ENCODE data around the gene CBFA2T3. TPM values are rescaled to one million over a fixed set of nuclear protein-coding genes. Genes with fewer than 3 reads are reported as not detected.

The CBFA2T3 gene
- total and polyA plus RNA-seq, 10 donors = 8.4 to 59.8 (median 26.3) TPM

DNA sequence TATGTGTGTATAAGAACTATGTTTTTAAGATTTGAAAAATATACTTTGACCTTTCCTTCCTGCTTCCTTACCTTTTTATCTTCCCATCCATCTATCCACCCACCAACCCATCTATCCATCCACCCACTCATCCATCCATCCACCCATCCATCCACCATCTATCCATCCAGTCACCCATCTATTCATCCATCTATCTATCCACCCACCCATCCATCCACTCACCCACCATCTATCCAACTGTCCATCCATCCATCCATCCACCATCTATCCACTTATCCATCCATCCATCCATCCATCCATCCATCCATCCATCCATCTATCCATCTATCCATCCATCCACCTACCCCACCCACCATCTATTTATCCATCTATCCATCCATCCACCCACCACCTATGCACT lies 12.4 kb downstream of the CBFA2T3 start:
- Histone ChIP-seq H3K27ac (no peak overlapping the region), H3K4me3 (no peak overlapping the region), H3K27me3 (replicated peaks in 1 of 7) (peaks cover 0 to 11% (median 0%) of the 10 kb centered on the region in 7 donors), H3K4me1 (peaks cover 33 to 49% (median 45%) of the 10 kb centered on the region in 6 donors), H3K36me3 (peaks cover 0 to 28% (median 3%) of the 10 kb centered on the region in 6 donors), H3K9me3 (no peaks in the 10 kb centered on the region)
- intact Hi-C loops (cut with DNase I; ENCODE audit: low total_unique reads) = no loop called here
- TF ChIP-seq POLR2AphosphoS5 (IDR thresholded peaks at IDR 0.05) = no peak
- no peak for TF ChIP-seq POLR2A (IDR thresholded peaks at IDR 0.05)
- TF ChIP-seq, protein P1, sequence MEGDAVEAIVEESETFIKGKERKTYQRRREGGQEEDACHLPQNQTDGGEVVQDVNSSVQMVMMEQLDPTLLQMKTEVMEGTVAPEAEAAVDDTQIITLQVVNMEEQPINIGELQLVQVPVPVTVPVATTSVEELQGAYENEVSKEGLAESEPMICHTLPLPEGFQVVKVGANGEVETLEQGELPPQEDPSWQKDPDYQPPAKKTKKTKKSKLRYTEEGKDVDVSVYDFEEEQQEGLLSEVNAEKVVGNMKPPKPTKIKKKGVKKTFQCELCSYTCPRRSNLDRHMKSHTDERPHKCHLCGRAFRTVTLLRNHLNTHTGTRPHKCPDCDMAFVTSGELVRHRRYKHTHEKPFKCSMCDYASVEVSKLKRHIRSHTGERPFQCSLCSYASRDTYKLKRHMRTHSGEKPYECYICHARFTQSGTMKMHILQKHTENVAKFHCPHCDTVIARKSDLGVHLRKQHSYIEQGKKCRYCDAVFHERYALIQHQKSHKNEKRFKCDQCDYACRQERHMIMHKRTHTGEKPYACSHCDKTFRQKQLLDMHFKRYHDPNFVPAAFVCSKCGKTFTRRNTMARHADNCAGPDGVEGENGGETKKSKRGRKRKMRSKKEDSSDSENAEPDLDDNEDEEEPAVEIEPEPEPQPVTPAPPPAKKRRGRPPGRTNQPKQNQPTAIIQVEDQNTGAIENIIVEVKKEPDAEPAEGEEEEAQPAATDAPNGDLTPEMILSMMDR (IDR thresholded peaks at IDR 0.05 in 8 of 11, conservative IDR thresholded peaks at IDR 0.05 in 3 of 11) = no peak
- no peak for DNase-seq

DNA sequence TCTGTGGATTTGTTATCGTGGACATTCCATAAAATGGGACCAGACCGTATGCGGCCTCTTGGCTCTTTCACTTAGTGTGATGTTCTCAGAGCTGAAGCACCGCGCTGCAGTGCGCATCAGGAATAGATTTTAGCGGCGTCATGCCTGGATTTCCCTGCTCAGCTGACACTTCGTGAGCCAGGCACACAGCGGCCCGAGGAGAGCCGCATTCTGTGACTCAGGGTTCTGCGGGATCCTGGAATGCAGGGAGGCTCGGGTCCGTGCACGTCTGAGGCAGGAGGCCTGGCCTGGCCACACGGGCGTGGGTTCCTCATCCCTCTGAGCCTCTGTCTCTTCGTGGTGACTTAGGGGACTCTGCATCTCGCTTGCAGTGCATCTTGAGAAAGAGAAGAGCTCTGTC lies 13.4 kb downstream of the CBFA2T3 start:
- no peak for TF ChIP-seq POLR2AphosphoS5 (IDR thresholded peaks at IDR 0.05)
- TF ChIP-seq POLR2A (IDR thresholded peaks at IDR 0.05) = no peak
- TF ChIP-seq, protein P1 (IDR thresholded peaks at IDR 0.05 in 8 of 11, conservative IDR thresholded peaks at IDR 0.05 in 3 of 11) = no peak
- Histone ChIP-seq H3K9me3 (no peaks in the 10 kb centered on the region), H3K27me3 (replicated peaks in 1 of 7) (peaks cover 0 to 11% (median 0%) of the 10 kb centered on the region in 7 donors), H3K4me1 (peaks cover 28 to 49% (median 43%) of the 10 kb centered on the region in 6 donors), H3K4me3 (no peak overlapping the region), H3K36me3 (peaks cover 0 to 28% (median 3%) of the 10 kb centered on the region in 6 donors), H3K27ac (no peak overlapping the region)
- intact Hi-C loops (cut with DNase I; ENCODE audit: low total_unique reads) = no loop called here
- DNase-seq = peak; percentile 65
- WGBS, 5 donors = 85 to 94% (median 89%) methylated on average over 8 to 20 of the region's 20 CpGs

GRCh38 chr16:88962478-88963152 lies 14.4 kb downstream of the CBFA2T3 start:
- TF ChIP-seq POLR2AphosphoS5 (IDR thresholded peaks at IDR 0.05) = no peak
- intact Hi-C loops (cut with DNase I; ENCODE audit: low total_unique reads) = no loop called here
- DNase-seq = peak; percentile 71
- peaks cover 0 to 4% (median 0%) of the 10 kb centered on the region in 7 donors for H3K27me3 ChIP-seq (replicated peaks in 1 of 7)
- H3K4me1 ChIP-seq = peaks cover 28 to 49% (median 43%) of the 10 kb centered on the region in 6 donors
- peaks cover 0 to 28% (median 3%) of the 10 kb centered on the region in 6 donors for H3K36me3 ChIP-seq
- no peak overlapping the region for H3K27ac ChIP-seq
- H3K9me3 ChIP-seq = no peaks in the 10 kb centered on the region
- WGBS, 5 donors = 69 to 84% (median 78%) methylated on average over 19 to 23 of the region's 23 CpGs
- no peak overlapping the region for H3K4me3 ChIP-seq

DNA sequence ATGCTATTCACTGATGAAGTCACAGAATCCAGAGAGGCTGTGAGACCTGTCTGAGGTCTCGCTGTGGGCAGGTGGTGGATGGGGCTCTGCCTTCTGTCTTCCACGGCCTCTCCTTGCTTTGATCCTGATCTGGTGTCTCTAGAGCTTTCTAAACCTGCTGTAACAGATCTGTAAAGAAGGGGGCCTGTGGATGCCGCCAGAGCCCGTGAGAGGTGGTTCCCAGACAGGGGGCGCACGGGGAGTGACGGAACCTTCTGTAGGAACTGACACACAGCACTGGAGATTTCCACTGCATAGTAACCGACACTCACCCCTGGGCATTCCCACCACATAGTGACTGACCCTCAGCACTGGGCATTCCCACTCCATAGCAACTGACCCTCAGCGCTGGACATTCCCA lies 16.0 kb downstream of the CBFA2T3 start:
- Histone ChIP-seq H3K27ac (no peak overlapping the region), H3K27me3 (replicated peaks in 1 of 7) (peaks cover 0 to 6% (median 0%) of the 10 kb centered on the region in 7 donors), H3K9me3 (no peaks in the 10 kb centered on the region), H3K4me1 (peaks cover 31 to 49% (median 43%) of the 10 kb centered on the region in 6 donors), H3K4me3 (no peak overlapping the region), H3K36me3 (peaks cover 0 to 28% (median 3%) of the 10 kb centered on the region in 6 donors)
- TF ChIP-seq POLR2A (IDR thresholded peaks at IDR 0.05) (no peak), POLR2AphosphoS5 (IDR thresholded peaks at IDR 0.05) (no peak)
- TF ChIP-seq, protein P1 (IDR thresholded peaks at IDR 0.05 in 8 of 11, conservative IDR thresholded peaks at IDR 0.05 in 3 of 11) = no peak
- DNase-seq = peak; percentile 47
- intact Hi-C loops (cut with DNase I; ENCODE audit: low total_unique reads) = no loop called here
- 84 to 97% (median 87%) methylated on average over 9 of the region's 9 CpGs for WGBS, 5 donors

All from spleen (tissue), 11 donors.